Measurements from ENCODE around the gene CHAC2. TPM values are rescaled to one million over a fixed set of nuclear protein-coding genes. Genes with fewer than 3 reads are reported as not detected.

Gene CHAC2
- total and polyA plus RNA-seq, 2 donors (not counting 1 experiment from before 2014, with no cell fraction given), result 1.6 to 3.2 TPM

DNA sequence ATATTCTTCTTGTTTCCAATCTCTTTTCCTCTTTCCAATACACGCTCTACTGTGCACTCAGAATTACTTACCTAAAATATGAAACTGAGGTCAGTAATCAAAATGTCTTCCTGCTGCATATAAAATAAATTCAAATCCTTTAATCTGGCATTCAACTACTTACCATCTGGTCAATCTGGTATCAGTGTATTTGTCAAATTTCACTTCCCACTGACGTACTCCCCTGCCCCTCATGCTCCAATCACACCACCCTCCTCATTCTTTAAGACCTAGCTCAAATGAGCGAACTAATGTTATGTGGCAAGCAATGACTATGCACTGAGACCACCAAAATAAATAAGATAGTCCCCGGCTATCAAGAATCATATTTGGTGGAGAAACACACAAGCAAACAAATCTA, 12.5 kb downstream of the CHAC2 start:
- peaks cover 8 to 10% of the 10 kb centered on the region in 2 donors for H3K4me1 ChIP-seq (ENCODE audit: control insufficient read depth in 2 of 2, insufficient read depth in 2 of 2, low read length in 2 of 2)
- H3K4me3 Mint-ChIP-seq, result no peak overlapping the region
- H3K9me3 ChIP-seq (ENCODE audit: control extremely low read depth in 1 of 3, control insufficient read depth in 2 of 3, insufficient read depth in 1 of 3, low read length in 2 of 3), result no peaks in the 10 kb centered on the region
- no peaks in the 10 kb centered on the region for H3K27me3 ChIP-seq (replicated peaks in 1 of 4; ENCODE audit: control extremely low read depth in 1 of 4, control insufficient read depth in 3 of 4, insufficient read depth in 4 of 4, low read length in 3 of 4)
- no peak for ATAC-seq (ENCODE audit: low read depth)
- ChIA-PET CTCF (no interaction called here), POLR2A (interaction anchor here (0.7 kb wide), 1 partner anchor 13 kb away, joined by 3 read pairs; no protein-coding TSS in a partner anchor)
- H3K27ac Mint-ChIP-seq, result no peak overlapping the region
- no peak for DNase-seq
- no peak for TF ChIP-seq EZH2 (IDR thresholded peaks at IDR 0.05; ENCODE audit: borderline replicate concordance, insufficient read depth, low read depth, low read length, poor library complexity, severe bottlenecking)
- TF ChIP-seq, protein P1, sequence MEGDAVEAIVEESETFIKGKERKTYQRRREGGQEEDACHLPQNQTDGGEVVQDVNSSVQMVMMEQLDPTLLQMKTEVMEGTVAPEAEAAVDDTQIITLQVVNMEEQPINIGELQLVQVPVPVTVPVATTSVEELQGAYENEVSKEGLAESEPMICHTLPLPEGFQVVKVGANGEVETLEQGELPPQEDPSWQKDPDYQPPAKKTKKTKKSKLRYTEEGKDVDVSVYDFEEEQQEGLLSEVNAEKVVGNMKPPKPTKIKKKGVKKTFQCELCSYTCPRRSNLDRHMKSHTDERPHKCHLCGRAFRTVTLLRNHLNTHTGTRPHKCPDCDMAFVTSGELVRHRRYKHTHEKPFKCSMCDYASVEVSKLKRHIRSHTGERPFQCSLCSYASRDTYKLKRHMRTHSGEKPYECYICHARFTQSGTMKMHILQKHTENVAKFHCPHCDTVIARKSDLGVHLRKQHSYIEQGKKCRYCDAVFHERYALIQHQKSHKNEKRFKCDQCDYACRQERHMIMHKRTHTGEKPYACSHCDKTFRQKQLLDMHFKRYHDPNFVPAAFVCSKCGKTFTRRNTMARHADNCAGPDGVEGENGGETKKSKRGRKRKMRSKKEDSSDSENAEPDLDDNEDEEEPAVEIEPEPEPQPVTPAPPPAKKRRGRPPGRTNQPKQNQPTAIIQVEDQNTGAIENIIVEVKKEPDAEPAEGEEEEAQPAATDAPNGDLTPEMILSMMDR (IDR thresholded peaks at IDR 0.05), result no peak
- H3K4me1 Mint-ChIP-seq, result peaks cover 37% of the 10 kb centered on the region
- H3K4me3 ChIP-seq (ENCODE audit: control extremely low read depth in 1 of 5, extremely low read depth in 1 of 5, insufficient read depth in 1 of 5, low read depth in 2 of 5, low read length in 4 of 5), result no peak overlapping the region
- H3K79me2 ChIP-seq (ENCODE audit: control insufficient read depth, insufficient read depth, low read length), result peaks cover 78% of the 10 kb centered on the region
- intact Hi-C loops (cut with micrococcal nuclease), result loop anchor here (10.0 kb wide), 1 partner anchor 555 kb away; a partner anchor contains a TSS
- H3K36me3 ChIP-seq (replicated peaks in 1 of 2; ENCODE audit: control extremely low read depth in 1 of 2, control insufficient read depth in 1 of 2, extremely low read depth in 1 of 2, insufficient read depth in 2 of 2, low read length in 1 of 2), result peaks cover 12 to 16% of the 10 kb centered on the region in 2 experiments
- no peak overlapping the region for H3K9ac ChIP-seq (ENCODE audit: low read length)
- WGBS (ENCODE audit: insufficient coverage), result 100% methylated on average over 1 of the region's 4 CpGs
- no peak overlapping the region for H3K27ac ChIP-seq (ENCODE audit: low read length in 2 of 2)
- no peak overlapping the region for H2AFZ ChIP-seq (ENCODE audit: insufficient read depth, low read depth, low read length, poor library complexity, severe bottlenecking)
- no peak overlapping the region for H3K4me2 ChIP-seq (replicated peaks; ENCODE audit: low read depth, low read length, poor library complexity, severe bottlenecking)
- H3K9me3 Mint-ChIP-seq (ENCODE audit: insufficient read depth), result no peaks in the 10 kb centered on the region
- H4K20me1 ChIP-seq (ENCODE audit: control insufficient read depth, insufficient read depth, low read length, poor library complexity, severe bottlenecking), result peaks cover 15% of the 10 kb centered on the region
- H3K27me3 Mint-ChIP-seq, result no peaks in the 10 kb centered on the region

GRCh38 chr2:53782676-53783075, 15.1 kb downstream of the CHAC2 start:
- intact Hi-C loops (cut with micrococcal nuclease), result loop anchor here (10.0 kb wide), 1 partner anchor 552 kb away; a partner anchor contains a TSS
- Histone ChIP-seq H3K4me1 (ENCODE audit: control insufficient read depth in 2 of 2, insufficient read depth in 2 of 2, low read length in 2 of 2) (peaks cover 21 to 25% of the 10 kb centered on the region in 2 donors), H3K4me2 (replicated peaks; ENCODE audit: low read depth, low read length, poor library complexity, severe bottlenecking) (no peak overlapping the region), H3K79me2 (ENCODE audit: control insufficient read depth, insufficient read depth, low read length) (peaks cover 96% of the 10 kb centered on the region), H3K27me3 (replicated peaks in 1 of 4; ENCODE audit: control extremely low read depth in 1 of 4, control insufficient read depth in 3 of 4, insufficient read depth in 4 of 4, low read length in 3 of 4) (no peaks in the 10 kb centered on the region), H3K9me3 (ENCODE audit: control extremely low read depth in 1 of 3, control insufficient read depth in 2 of 3, insufficient read depth in 1 of 3, low read length in 2 of 3) (no peaks in the 10 kb centered on the region), H2AFZ (ENCODE audit: insufficient read depth, low read depth, low read length, poor library complexity, severe bottlenecking) (no peak overlapping the region), H3K4me3 (ENCODE audit: control extremely low read depth in 1 of 5, extremely low read depth in 1 of 5, insufficient read depth in 1 of 5, low read depth in 2 of 5, low read length in 4 of 5) (no peak overlapping the region), H3K27ac (ENCODE audit: low read length in 2 of 2) (no peak overlapping the region), H4K20me1 (ENCODE audit: control insufficient read depth, insufficient read depth, low read length, poor library complexity, severe bottlenecking) (peaks cover 15% of the 10 kb centered on the region), H3K9ac (ENCODE audit: low read length) (no peak overlapping the region), H3K36me3 (replicated peaks in 1 of 2; ENCODE audit: control extremely low read depth in 1 of 2, control insufficient read depth in 1 of 2, extremely low read depth in 1 of 2, insufficient read depth in 2 of 2, low read length in 1 of 2) (peaks cover 9 to 10% of the 10 kb centered on the region in 2 experiments)
- 99% methylated on average over 7 of the region's 8 CpGs for WGBS (ENCODE audit: insufficient coverage)
- Mint-ChIP-seq H3K27ac (no peak overlapping the region), H3K9me3 (ENCODE audit: insufficient read depth) (no peaks in the 10 kb centered on the region), H3K27me3 (no peaks in the 10 kb centered on the region), H3K4me3 (no peak overlapping the region), H3K4me1 (peaks cover 49% of the 10 kb centered on the region)
- CTCF ChIA-PET, result no interaction called here
- DNase-seq (no peak), ATAC-seq (ENCODE audit: low read depth) (no peak)
- POLR2A ChIA-PET, result no interaction called here
- TF ChIP-seq, protein P1 (IDR thresholded peaks at IDR 0.05), result no peak
- TF ChIP-seq EZH2 (IDR thresholded peaks at IDR 0.05; ENCODE audit: borderline replicate concordance, insufficient read depth, low read depth, low read length, poor library complexity, severe bottlenecking), result no peak

Data from B cell (primary cell).